Gastroesophageal sphincter (tissue), 4 donors: Measurements from ENCODE around the gene EVX1. TPM values are rescaled to one million over a fixed set of nuclear protein-coding genes. Genes with fewer than 3 reads are reported as not detected.

Experiments
- ATAC-seq: fragments of 150-250 bp; one replicate; pipeline ENCODE4 v1.9.1; 2016; ENCODE audit warnings: mild to moderate bottlenecking, moderate library complexity
- H3K27ac ChIP-seq, 4 donors: fragments of 200-600 bp; sonication (generic) in 3 of 4; 1 replicate in 3 of 4; 2 replicates in 1 of 4; pipeline ENCODE4 v1.5.1; 2016 to 2019
- H3K27me3 ChIP-seq: fragments of 200-600 bp; sonication (generic); one replicate; pipeline ENCODE4 v1.5.1; 2019
- H3K36me3 ChIP-seq, 2 donors: fragments of 200-600 bp; sonication (generic); one replicate each; pipeline ENCODE4 v1.5.1; 2019; ENCODE audit warnings: control low read depth in 1 of 2
- H3K4me1 ChIP-seq, 3 donors: fragments of 200-600 bp; sonication (generic); 1 replicate in 2 of 3; 2 replicates in 1 of 3; pipeline ENCODE4 v1.5.1; 2016 to 2019; ENCODE audit warnings: control low read depth in 2 of 3
- H3K4me3 ChIP-seq, 2 donors: fragments of 200-600 bp; sonication (generic); one replicate each; pipeline ENCODE4 v1.5.1; 2019; ENCODE audit warnings: mild to moderate bottlenecking in 1 of 2, moderate library complexity in 1 of 2
- H3K9me3 ChIP-seq, 3 donors: fragments of 200-600 bp; sonication (generic); one replicate each; pipeline ENCODE4 v1.5.1; 2017 to 2019; ENCODE audit warnings: control low read depth in 2 of 3
- EP300 ChIP-seq: sonication (generic); formaldehyde crosslinking; IDR thresholded peaks from one replicate; pipeline ENCODE4 v1.6.1; 2017; ENCODE audit warnings: antibody characterized with exemption, mild to moderate bottlenecking
- POLR2A ChIP-seq, 2 donors: fragments of 450-650 bp; IDR thresholded peaks; one replicate each; pipeline ENCODE4 v1.6.1; 2017; ENCODE audit warnings: antibody characterized with exemption in 2 of 2, mild to moderate bottlenecking in 2 of 2, moderate library complexity in 1 of 2
- POLR2AphosphoS5 ChIP-seq: sonication (generic); formaldehyde crosslinking; IDR thresholded peaks from one replicate; pipeline ENCODE4 v1.6.1; 2017; ENCODE audit warnings: antibody characterized with exemption
- WGBS, 2 donors: methylation state at CpG; one replicate each; pipeline ENCODE4 v1.1.5; 2018; ENCODE audit warnings: low coverage in 1 of 2; 5-methylcytosine and 5-hydroxymethylcytosine counted together
- total RNA-seq, 4 donors: library from RNA; depleted of rRNA; stranded (reverse); fragments of >200 nt; gene quantifications; one replicate each; pipeline ENCODE4 v1.1.0, GENCODE V29; 2016
- TF ChIP-seq, protein P1 (sequence below), 4 experiments: fragments of 200-600 bp in 2 of 4; fragments of 450-650 bp in 2 of 4; sonication (generic) in 1 of 4; IDR thresholded peaks; one replicate each; pipeline ENCODE4 v1.5.1; 2017 to 2019; ENCODE audit warnings: antibody characterized with exemption in 4 of 4, mild to moderate bottlenecking in 2 of 4, moderate library complexity in 2 of 4

The EVX1 gene
- total RNA-seq, 4 donors from 2014 or later: not detected

DNA sequence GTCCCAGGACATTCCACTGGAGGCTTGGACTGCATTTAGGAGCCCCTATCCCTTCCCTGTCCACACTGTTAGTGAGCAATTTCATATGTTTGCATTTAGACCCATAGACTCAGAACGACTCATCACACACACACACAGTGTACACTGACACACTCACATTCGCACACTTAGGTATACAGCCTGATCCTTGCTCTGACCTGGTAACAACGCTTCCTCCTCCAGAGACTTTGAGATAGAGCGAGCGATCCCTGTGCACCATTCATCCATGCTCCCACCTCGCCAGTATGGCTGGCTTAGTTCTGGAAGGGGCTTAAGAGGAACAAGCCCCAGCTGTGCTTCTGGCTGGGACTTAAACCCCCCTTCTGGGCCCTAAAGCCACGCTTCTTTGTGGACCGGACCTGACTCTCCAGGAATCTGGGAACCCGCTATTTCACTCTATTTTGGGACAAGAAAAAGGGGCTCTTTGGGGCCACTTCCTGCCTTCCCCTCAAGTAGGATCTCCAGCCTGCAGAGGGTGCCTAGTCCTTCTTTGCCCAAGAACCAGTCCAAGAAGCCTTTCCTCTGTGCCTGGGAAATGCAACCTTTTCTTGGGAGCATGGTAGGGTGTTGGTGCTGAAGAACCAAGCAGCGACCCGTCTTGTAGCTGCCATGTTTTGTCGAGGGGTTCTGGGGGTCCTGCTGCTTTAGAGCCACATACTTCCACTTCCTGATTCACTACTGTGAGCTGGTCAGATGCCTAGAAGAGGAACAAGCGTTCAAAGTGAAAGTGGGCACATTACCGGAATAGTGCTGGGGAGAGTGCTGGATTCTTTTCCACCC is 41.6 kb upstream of the EVX1 start:
- H3K4me3 ChIP-seq: no peak overlapping the region
- ATAC-seq: no peak
- no peak overlapping the region for H3K27ac ChIP-seq
- H3K9me3 ChIP-seq: no peaks in the 10 kb centered on the region
- peaks cover 0 to 68% (median 13%) of the 10 kb centered on the region in 3 donors for H3K4me1 ChIP-seq
- H3K36me3 ChIP-seq: no peaks in the 10 kb centered on the region
- H3K27me3 ChIP-seq: peaks cover 100% of the 10 kb centered on the region
- TF ChIP-seq EP300: no peak
- TF ChIP-seq, protein P1, sequence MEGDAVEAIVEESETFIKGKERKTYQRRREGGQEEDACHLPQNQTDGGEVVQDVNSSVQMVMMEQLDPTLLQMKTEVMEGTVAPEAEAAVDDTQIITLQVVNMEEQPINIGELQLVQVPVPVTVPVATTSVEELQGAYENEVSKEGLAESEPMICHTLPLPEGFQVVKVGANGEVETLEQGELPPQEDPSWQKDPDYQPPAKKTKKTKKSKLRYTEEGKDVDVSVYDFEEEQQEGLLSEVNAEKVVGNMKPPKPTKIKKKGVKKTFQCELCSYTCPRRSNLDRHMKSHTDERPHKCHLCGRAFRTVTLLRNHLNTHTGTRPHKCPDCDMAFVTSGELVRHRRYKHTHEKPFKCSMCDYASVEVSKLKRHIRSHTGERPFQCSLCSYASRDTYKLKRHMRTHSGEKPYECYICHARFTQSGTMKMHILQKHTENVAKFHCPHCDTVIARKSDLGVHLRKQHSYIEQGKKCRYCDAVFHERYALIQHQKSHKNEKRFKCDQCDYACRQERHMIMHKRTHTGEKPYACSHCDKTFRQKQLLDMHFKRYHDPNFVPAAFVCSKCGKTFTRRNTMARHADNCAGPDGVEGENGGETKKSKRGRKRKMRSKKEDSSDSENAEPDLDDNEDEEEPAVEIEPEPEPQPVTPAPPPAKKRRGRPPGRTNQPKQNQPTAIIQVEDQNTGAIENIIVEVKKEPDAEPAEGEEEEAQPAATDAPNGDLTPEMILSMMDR (IDR thresholded peaks at IDR 0.05): no peak
- no peak for TF ChIP-seq POLR2A (IDR thresholded peaks at IDR 0.05)
- TF ChIP-seq POLR2AphosphoS5: no peak
- WGBS, 2 donors: 12% methylated on average over 5 to 7 of the region's 14 CpGs

DNA sequence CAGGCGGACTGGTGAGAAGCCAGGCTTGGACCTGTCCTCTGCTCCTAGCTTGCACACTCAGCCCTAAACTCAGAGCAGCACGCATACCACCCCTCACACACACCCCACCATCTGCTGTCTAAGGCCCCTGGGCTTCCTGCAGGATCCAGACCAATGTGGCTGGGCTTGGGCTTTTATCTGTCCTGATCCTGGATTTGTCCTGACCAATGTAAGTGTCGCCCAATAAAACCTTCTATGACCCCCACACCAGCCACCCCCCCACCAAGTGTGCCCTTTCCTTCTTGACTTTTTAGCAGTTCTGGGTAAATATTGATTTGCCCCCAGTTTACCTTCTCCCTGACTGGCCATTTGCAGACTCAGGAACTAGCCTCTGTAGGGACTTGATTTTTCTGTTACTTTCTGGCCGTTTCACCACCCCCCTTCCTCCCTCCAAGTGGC is 41.0 kb upstream of the EVX1 start:
- no peak for ATAC-seq
- Histone ChIP-seq H3K36me3 (no peaks in the 10 kb centered on the region), H3K9me3 (no peaks in the 10 kb centered on the region), H3K4me1 (peaks cover 0 to 65% (median 13%) of the 10 kb centered on the region in 3 donors), H3K27me3 (peaks cover 100% of the 10 kb centered on the region), H3K27ac (no peak overlapping the region), H3K4me3 (no peak overlapping the region)
- WGBS, 2 donors: 11 to 29% methylated on average over 4 of the region's 4 CpGs
- no peak for TF ChIP-seq POLR2A (IDR thresholded peaks at IDR 0.05)
- TF ChIP-seq POLR2AphosphoS5: no peak
- TF ChIP-seq, protein P1 (IDR thresholded peaks at IDR 0.05): no peak
- TF ChIP-seq EP300: no peak

DNA sequence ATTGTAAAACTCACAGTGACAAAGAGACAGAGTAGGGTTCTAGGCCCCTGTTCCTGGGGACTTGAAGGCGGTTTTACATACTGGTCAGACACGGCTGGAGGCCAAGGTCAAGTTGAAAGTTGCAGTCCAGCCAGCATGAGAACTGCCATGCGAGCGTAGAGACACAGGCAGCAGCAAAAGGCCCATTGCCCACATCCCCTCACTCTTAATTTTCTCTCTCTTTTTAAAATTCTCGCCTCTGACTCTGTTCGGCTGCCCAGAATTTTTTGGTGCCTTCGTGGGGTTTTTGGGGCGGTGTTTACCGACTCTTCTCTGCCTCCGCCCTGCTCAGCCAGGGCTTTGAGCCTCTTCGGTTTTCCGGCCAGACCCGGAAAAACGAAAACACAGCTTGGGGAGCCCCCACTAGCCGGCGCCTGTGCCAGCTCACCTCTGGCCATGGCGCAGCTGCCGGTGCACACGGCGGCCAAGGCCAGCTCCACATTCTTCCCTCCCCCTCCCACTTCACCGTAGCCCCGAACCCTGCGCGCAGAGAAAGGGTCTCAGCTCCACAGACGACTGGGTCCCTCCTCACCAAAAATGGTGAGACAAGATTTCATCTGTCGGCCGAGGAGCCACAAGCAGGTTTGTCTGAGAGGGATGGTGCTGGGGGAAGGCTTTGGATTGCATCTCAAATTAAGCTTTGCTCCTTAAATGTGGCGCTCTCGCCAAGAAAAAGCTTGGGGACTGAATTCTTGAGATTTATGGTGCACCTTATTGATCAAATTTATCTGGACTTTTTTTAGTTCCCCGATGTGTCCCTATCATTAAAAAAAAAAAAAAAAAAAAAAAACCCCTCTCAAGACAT is 40.4 kb upstream of the EVX1 start:
- H3K9me3 ChIP-seq: no peaks in the 10 kb centered on the region
- TF ChIP-seq POLR2A (IDR thresholded peaks at IDR 0.05): no peak
- TF ChIP-seq, protein P1 (IDR thresholded peaks at IDR 0.05): no peak
- no peak for TF ChIP-seq POLR2AphosphoS5
- TF ChIP-seq EP300: no peak
- H3K36me3 ChIP-seq: no peaks in the 10 kb centered on the region
- H3K4me1 ChIP-seq: peaks cover 0 to 65% (median 13%) of the 10 kb centered on the region in 3 donors
- ATAC-seq: no peak
- H3K4me3 ChIP-seq: no peak overlapping the region
- peaks cover 100% of the 10 kb centered on the region for H3K27me3 ChIP-seq
- no peak overlapping the region for H3K27ac ChIP-seq
- WGBS, 2 donors: 7 to 27% methylated on average over 3 to 10 of the region's 30 CpGs

DNA sequence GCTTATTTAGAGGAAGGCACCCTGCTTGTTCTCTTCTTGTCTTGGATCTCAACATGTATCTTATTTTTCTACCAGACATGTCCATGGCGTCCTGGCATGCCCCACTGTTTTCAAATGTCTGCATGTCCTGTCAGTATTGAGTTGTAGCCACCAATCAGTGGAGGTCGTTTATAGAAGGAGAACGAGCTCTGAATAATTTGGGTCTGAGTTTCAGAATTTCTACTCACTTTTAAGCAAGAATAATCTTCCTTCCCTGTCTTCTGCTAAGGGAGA is 39.8 kb upstream of the EVX1 start:
- H3K27ac ChIP-seq: no peak overlapping the region
- ATAC-seq: no peak
- no peaks in the 10 kb centered on the region for H3K9me3 ChIP-seq
- H3K27me3 ChIP-seq: peaks cover 100% of the 10 kb centered on the region
- peaks cover 0 to 63% (median 13%) of the 10 kb centered on the region in 3 donors for H3K4me1 ChIP-seq
- no peaks in the 10 kb centered on the region for H3K36me3 ChIP-seq
- TF ChIP-seq POLR2AphosphoS5 (no peak), POLR2A (IDR thresholded peaks at IDR 0.05) (no peak)
- 17 to 31% methylated on average over 3 of the region's 3 CpGs for WGBS, 2 donors
- H3K4me3 ChIP-seq: no peak overlapping the region

DNA sequence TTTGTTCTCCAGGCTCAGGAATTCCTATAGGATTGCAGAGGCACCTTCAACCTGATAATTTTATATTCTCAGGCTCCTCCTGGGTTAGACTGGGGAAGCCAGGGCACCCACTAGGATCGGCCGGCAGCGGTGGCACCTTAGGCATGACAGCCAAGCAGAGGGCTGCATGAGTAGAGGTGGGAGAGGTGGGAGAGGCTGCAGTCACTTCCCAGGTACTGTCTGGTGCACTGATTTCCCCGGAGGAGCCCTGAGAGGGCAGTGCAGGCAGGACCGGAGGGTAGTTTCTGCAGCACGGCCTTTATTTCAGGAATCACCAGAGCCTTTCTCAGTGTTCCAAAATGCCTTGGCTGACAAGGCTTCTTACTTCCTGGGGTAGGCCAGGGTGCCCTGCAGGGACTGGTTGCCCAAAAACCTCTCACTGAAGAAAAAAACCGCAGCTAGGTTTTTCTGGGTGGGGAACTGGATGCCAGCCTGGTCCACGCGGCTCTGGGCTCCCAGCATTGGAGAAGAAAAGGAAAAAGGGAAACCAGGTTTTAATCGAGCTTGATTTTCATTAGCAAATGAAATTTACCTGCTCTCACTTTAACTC is 39.1 kb upstream of the EVX1 start:
- Histone ChIP-seq H3K9me3 (no peaks in the 10 kb centered on the region), H3K27ac (no peak overlapping the region), H3K4me1 (peaks cover 0 to 56% (median 13%) of the 10 kb centered on the region in 3 donors), H3K27me3 (peaks cover 100% of the 10 kb centered on the region), H3K36me3 (no peaks in the 10 kb centered on the region), H3K4me3 (no peak overlapping the region)
- TF ChIP-seq, protein P1 (IDR thresholded peaks at IDR 0.05): no peak
- 12 to 22% methylated on average over 7 of the region's 10 CpGs for WGBS, 2 donors
- ATAC-seq: no peak
